Cardiac muscle cell (in vitro differentiated cells and primary cell): ENCODE results near the gene KRT36. TPM values are rescaled to one million over a fixed set of nuclear protein-coding genes. Genes with fewer than 3 reads are reported as not detected.
A peak's percentile ranks its signal among the peaks of the same experiment; 100 is the strongest.

Experiments
- DNase-seq, 2 donors: peaks; one replicate each; pipeline versions ENCODE4 v3.0.0 to v3.0.0-alpha.2; 2010 to 2017; ENCODE audit warnings: low read depth in 1 of 2, low spot score in 1 of 2
- H3K27ac ChIP-seq: fragments of 200-600 bp; sonication (generic); 2 replicates; pipeline ENCODE4 v1.5.1; 2016
- H3K27me3 ChIP-seq: fragments of 200-600 bp; sonication (generic); 2 replicates; pipeline ENCODE4 v1.6.0; 2016; ENCODE audit warnings: control low read depth
- H3K36me3 ChIP-seq: fragments of 200-600 bp; sonication (generic); 2 replicates; pipeline ENCODE4 v1.5.1; 2016; ENCODE audit warnings: control low read depth
- H3K4me1 ChIP-seq: fragments of 200-600 bp; sonication (generic); 2 replicates; pipeline ENCODE4 v1.8.1; 2017; ENCODE audit warnings: low read depth, mild to moderate bottlenecking, mixed run types
- H3K4me3 ChIP-seq: fragments of 200-600 bp; sonication (generic); 2 replicates; pipeline ENCODE4 v1.5.1; 2016; ENCODE audit warnings: mild to moderate bottlenecking
- H3K9me3 ChIP-seq: fragments of 200-600 bp; sonication (generic); 2 replicates; pipeline ENCODE4 v1.5.1; 2017; ENCODE audit warnings: low read depth, mild to moderate bottlenecking, control low read depth
- CTCF ChIP-seq: IDR thresholded peaks from 2 replicates; pipeline ENCODE4 v1.5.1; 2012; ENCODE audit warnings: low read depth, mild to moderate bottlenecking, low read length
- polyA plus RNA-seq: library from polyadenylated mRNA; unstranded; fragments of >200 nt; fragmentation: Nextera tagmentation; extraction: Ambion mirVana; gene quantifications from 2 replicates; pipeline ENCODE4 v1.2.1, GENCODE V29; 2016
- total RNA-seq: library from RNA; depleted of rRNA; stranded (reverse); fragments of >200 nt; gene quantifications from 2 replicates; pipeline ENCODE4 v1.2.3, GENCODE V29; 2016

Gene KRT36
- total and polyA plus RNA-seq, 2 experiments from 2014 or later: not detected

GRCh38 chr17:41531993-41532392 is 42.3 kb upstream of the KRT36 start:
- no peak for DNase-seq
- Histone ChIP-seq H3K27me3 (no peaks in the 10 kb centered on the region), H3K36me3 (no peaks in the 10 kb centered on the region), H3K4me3 (no peak overlapping the region), H3K4me1 (peaks cover 37% of the 10 kb centered on the region), H3K9me3 (no peaks in the 10 kb centered on the region), H3K27ac (no peak overlapping the region)
- TF ChIP-seq CTCF: no peak

DNA sequence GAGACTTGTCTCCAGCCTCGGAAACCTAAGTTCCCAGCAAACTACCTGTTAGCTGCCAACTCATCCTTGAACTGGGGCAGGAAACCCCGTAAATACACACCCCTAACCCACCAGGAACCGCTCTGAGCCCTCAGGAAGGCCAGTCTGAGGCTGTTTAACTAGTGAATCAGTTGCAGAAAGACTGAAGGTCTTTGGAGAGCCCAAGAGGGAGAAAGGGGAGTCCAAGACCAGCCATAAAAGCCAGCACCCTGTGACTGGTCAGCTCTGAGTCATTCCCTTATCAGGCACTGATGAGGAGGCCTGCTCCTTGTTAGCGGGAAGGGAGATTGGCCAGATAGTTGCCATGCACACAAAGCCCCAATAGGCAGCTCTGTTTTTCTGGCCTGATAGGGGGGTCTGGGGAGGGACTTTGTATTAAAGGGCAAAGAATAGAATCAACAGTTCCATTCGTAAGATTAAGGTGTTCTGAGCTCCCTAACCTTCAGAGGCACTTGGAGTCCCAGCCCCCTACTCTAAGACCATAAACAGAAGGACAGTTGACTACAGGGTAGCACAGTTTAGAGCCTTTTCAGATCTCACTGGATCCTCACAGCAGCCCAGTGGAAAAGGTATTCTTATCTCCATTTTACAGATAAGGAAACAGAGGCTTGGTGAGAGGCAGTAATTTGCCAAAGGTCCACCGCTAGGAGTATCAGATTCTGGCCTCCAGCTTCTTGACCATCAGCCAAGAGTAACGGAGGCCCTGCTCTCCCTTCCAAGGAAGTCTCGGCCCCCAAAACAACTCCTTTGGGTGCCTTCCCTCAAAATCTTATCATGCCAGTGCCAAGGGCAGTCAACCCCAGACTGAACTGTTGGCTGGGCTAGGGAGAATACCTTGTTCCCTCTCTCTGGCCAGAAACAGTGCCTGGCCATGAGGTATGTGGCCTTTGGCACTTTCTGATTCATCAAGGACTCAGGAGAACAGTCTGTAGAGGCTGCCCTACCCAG is 40.6 kb upstream of the KRT36 start:
- Histone ChIP-seq H3K27ac (peak overlapping the region; percentile 83), H3K4me1 (peaks cover 31% of the 10 kb centered on the region), H3K9me3 (no peaks in the 10 kb centered on the region), H3K27me3 (no peaks in the 10 kb centered on the region), H3K36me3 (no peaks in the 10 kb centered on the region), H3K4me3 (no peak overlapping the region)
- TF ChIP-seq CTCF: peak; percentile 3
- peak; percentile 31 to 91 for DNase-seq

GRCh38 chr17:41529491-41529915 is 39.8 kb upstream of the KRT36 start:
- no peak for TF ChIP-seq CTCF
- DNase-seq: no peak
- Histone ChIP-seq H3K27me3 (no peaks in the 10 kb centered on the region), H3K4me3 (no peak overlapping the region), H3K36me3 (peaks cover under 1% of the 10 kb centered on the region), H3K9me3 (no peaks in the 10 kb centered on the region), H3K4me1 (peaks cover 31% of the 10 kb centered on the region), H3K27ac (peak overlapping the region; percentile 83)

DNA sequence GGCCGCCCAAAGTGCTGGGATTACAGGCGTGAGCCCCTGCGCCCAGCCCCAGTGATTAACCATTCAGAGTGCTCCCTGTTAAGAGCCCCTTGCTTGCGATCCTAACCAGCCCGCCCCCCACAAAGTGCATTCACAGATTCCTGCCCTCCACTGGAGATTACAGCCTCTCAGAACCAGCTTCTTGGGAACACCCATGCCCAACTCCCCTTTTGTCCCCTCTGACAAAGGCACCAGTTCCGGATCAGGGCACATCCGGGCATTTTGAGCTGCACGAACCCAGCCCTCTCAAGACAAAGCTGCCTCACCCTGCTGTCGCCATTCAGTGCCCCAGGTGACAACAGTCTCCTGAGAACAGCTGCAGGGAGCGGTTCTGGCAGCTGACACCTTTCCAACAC is 39.2 kb upstream of the KRT36 start:
- TF ChIP-seq CTCF: no peak
- H3K4me3 ChIP-seq: no peak overlapping the region
- H3K27me3 ChIP-seq: no peaks in the 10 kb centered on the region
- H3K27ac ChIP-seq: peak overlapping the region; percentile 83
- DNase-seq: no peak
- H3K36me3 ChIP-seq: peaks cover 6% of the 10 kb centered on the region
- no peaks in the 10 kb centered on the region for H3K9me3 ChIP-seq
- peaks cover 31% of the 10 kb centered on the region for H3K4me1 ChIP-seq

DNA sequence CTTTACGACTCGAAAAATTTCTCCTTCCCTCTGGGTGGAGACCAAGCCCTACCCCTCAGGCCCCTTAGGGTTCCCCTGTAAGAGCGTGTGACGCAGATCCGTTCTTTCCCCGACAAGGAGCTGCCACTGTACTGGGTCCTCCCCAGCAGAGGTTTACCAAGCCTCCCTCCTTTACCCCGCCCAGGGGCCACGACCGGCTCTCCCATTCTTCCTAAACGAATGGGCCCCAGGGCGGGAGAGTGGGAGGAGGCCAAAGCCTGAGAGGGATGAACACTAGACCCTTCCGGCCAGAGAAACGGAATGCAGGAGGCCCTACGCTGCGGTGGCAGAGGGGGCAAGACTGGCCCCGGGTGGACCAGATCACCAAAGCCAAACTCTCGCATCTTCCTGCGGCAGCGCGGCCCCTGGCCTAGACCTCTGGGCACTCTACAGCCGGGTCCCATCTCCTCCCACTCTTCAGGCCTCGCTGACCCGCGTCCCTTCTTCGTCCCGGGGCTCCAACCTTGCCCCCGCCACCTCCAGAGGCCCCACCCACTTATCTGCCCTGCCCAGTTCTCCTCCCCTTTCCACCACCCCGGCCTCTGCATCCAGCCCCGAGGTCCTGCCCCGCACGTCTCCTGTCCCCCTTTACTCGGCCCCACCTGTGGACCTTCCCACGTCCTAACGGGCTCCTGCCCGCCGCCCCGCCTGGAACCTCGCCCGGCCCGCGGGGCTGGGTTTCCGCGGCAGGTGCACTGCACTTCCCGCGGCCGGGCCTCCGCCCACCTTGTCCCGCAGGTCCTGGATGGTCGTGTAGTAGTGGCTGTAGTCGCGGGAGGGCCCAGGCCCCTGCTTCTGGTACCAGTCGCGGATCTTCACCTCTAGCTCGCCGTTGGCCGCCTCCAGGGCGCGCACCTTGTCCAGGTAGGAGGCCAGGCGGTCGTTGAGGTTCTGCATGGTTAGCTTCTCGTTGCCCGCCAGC is 37.6 kb upstream of the KRT36 start:
- peaks cover 31% of the 10 kb centered on the region for H3K4me1 ChIP-seq
- peaks cover 15% of the 10 kb centered on the region for H3K36me3 ChIP-seq
- no peaks in the 10 kb centered on the region for H3K27me3 ChIP-seq
- TF ChIP-seq CTCF: no peak
- peak; percentile 29 to 45 for DNase-seq
- peak overlapping the region; percentile 83 for H3K27ac ChIP-seq
- no peaks in the 10 kb centered on the region for H3K9me3 ChIP-seq
- H3K4me3 ChIP-seq: peak overlapping the region; percentile 94
